Measurements from ENCODE around the gene DEXI. TPM values are rescaled to one million over a fixed set of nuclear protein-coding genes. Genes with fewer than 3 reads are reported as not detected.

DEXI gene
- total and polyA plus RNA-seq, 2 of the 4 experiments (the other 2 are of a cell fraction): 43.7 to 63.6 TPM

DNA sequence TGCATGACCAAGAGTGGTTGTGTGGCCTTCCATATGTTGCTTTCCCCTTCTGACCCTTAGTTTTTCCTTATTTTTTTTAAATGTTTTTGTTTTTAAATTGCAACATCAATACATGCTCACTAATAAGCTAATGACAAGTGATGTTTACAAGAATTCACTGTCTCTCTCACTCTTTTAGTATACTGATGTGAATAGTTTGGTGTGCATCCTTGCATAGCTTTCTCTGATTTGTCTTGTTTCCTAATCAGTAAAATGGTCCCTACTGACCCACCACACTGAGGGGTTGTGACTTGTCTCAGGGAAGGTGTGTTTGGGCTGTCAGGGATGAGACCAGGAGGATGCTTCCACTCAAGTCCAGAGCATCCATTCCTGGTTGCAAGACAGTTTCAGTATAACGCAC, 39.3 kb downstream of the DEXI start:
- Histone ChIP-seq H2BK20ac (ENCODE audit: low read depth, low read length) (no peak overlapping the region), H3K4me1 (ENCODE audit: control insufficient read depth, insufficient read depth, low read length) (no peaks in the 10 kb centered on the region), H2AFZ (replicated peaks; ENCODE audit: low read length, poor library complexity) (no peak overlapping the region), H4K5ac (ENCODE audit: low read depth, low read length) (no peak overlapping the region), H4K8ac (ENCODE audit: low read depth in 2 of 2, low read length in 2 of 2) (no peak overlapping the region), H2BK5ac (ENCODE audit: low read depth, low read length, poor library complexity, severe bottlenecking) (no peak overlapping the region), H3K4me2 (ENCODE audit: low read depth, low read length) (no peak overlapping the region), H3K79me1 (ENCODE audit: low read depth in 1 of 2, low read length in 2 of 2) (no peaks in the 10 kb centered on the region), H3K4me3 (ENCODE audit: insufficient read depth, low read depth, low read length) (no peak overlapping the region), H3K23ac (ENCODE audit: low read depth, low read length) (no peak overlapping the region), H3K27ac (ENCODE audit: insufficient read depth, low read length) (no peak overlapping the region), H3K56ac (ENCODE audit: extremely low read depth, insufficient read depth, low read length) (no peak overlapping the region), H3K36me3 (ENCODE audit: control insufficient read depth, insufficient read depth, low read length) (no peaks in the 10 kb centered on the region), H2AK5ac (ENCODE audit: low read depth, low read length) (no peak overlapping the region), H2BK15ac (ENCODE audit: low read depth, low read length) (no peak overlapping the region), H3K9me1 (ENCODE audit: insufficient read depth, low read length) (no peaks in the 10 kb centered on the region), H3K9ac (ENCODE audit: low read depth, low read length) (no peak overlapping the region), H4K91ac (ENCODE audit: insufficient read depth, low read depth, low read length) (no peak overlapping the region), H3K27me3 (ENCODE audit: control insufficient read depth, insufficient read depth, low read length) (peaks cover 11% of the 10 kb centered on the region), H3K4ac (ENCODE audit: low read depth, low read length) (no peak overlapping the region), H2AK9ac (replicated peaks; ENCODE audit: low read depth, low read length, poor library complexity) (no peak overlapping the region), H2BK120ac (ENCODE audit: low read depth, low read length) (no peak overlapping the region), H4K20me1 (ENCODE audit: insufficient read depth, low read length) (no peaks in the 10 kb centered on the region), H3K18ac (ENCODE audit: low read depth, low read length) (no peak overlapping the region), H3K14ac (replicated peaks; ENCODE audit: low read depth, low read length) (no peak overlapping the region), H3K9me3 (ENCODE audit: control insufficient read depth, insufficient read depth, low read length) (peaks cover 6% of the 10 kb centered on the region)
- no CpG with 5 or more reads among the region's 1 CpG for WGBS, 2 experiments (ENCODE audit: extremely low coverage in 2 of 2, insufficient read length in 1 of 2)
- POLR2A ChIA-PET (ENCODE audit: unreplicated experiment): no interaction called here
- BruUV-seq (replicated peaks): no TSS peak
- DNase-seq (no peak), ATAC-seq (ENCODE audit: low read depth) (no peak)
- in situ Hi-C loops (cut with MboI; ENCODE audit: low sequenced_read_pairs) (loop anchor here (25.0 kb wide), 1 partner anchor 641 kb away; no protein-coding TSS in a partner anchor), dilution Hi-C loops (cut with HindIII; ENCODE audit: low sequenced_read_pairs, unreplicated experiment) (no loop called here), intact Hi-C loops (cut with micrococcal nuclease) (no loop called here)
- TF ChIP-seq MXI1 (IDR thresholded peaks at IDR 0.05; ENCODE audit: borderline replicate concordance, low read depth, low read length): no peak
- TF ChIP-seq, protein P1, sequence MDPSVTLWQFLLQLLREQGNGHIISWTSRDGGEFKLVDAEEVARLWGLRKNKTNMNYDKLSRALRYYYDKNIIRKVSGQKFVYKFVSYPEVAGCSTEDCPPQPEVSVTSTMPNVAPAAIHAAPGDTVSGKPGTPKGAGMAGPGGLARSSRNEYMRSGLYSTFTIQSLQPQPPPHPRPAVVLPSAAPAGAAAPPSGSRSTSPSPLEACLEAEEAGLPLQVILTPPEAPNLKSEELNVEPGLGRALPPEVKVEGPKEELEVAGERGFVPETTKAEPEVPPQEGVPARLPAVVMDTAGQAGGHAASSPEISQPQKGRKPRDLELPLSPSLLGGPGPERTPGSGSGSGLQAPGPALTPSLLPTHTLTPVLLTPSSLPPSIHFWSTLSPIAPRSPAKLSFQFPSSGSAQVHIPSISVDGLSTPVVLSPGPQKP (IDR thresholded peaks at IDR 0.05; ENCODE audit: borderline replicate concordance, low read depth, low read length): no peak
- TF ChIP-seq RAD21 (IDR thresholded peaks at IDR 0.05; ENCODE audit: low read length): no peak
- TF ChIP-seq, protein P2, sequence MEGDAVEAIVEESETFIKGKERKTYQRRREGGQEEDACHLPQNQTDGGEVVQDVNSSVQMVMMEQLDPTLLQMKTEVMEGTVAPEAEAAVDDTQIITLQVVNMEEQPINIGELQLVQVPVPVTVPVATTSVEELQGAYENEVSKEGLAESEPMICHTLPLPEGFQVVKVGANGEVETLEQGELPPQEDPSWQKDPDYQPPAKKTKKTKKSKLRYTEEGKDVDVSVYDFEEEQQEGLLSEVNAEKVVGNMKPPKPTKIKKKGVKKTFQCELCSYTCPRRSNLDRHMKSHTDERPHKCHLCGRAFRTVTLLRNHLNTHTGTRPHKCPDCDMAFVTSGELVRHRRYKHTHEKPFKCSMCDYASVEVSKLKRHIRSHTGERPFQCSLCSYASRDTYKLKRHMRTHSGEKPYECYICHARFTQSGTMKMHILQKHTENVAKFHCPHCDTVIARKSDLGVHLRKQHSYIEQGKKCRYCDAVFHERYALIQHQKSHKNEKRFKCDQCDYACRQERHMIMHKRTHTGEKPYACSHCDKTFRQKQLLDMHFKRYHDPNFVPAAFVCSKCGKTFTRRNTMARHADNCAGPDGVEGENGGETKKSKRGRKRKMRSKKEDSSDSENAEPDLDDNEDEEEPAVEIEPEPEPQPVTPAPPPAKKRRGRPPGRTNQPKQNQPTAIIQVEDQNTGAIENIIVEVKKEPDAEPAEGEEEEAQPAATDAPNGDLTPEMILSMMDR (conservative IDR thresholded peaks at IDR 0.05; ENCODE audit: low read depth, low read length): no peak
- no peak for TF ChIP-seq RCOR1 (IDR thresholded peaks at IDR 0.05; ENCODE audit: insufficient replicate concordance, low read length)
- no peak for TF ChIP-seq FOS (IDR thresholded peaks at IDR 0.05; ENCODE audit: low read depth, low read length)
- no peak for TF ChIP-seq NFE2L2 (IDR thresholded peaks at IDR 0.05; ENCODE audit: low read depth, low read length)
- no peak for TF ChIP-seq MAZ (IDR thresholded peaks at IDR 0.05; ENCODE audit: borderline replicate concordance, low read depth, low read length)
- CTCF ChIA-PET: interaction anchor here (0.6 kb wide), 1 partner anchor 1090 kb away, joined by 4 read pairs; no protein-coding TSS in a partner anchor
